Measurements from ENCODE around the gene SLCO2A1. TPM values are rescaled to one million over a fixed set of nuclear protein-coding genes. Genes with fewer than 3 reads are reported as not detected.
"Not testable (repeated sequence)": the region's sequence is repeated elsewhere in the genome, so short reads cannot be mapped to it uniquely, and the experiment has no call there.

The SLCO2A1 gene
- total RNA-seq, 1 donor from 2014 or later = 0.07 TPM

DNA sequence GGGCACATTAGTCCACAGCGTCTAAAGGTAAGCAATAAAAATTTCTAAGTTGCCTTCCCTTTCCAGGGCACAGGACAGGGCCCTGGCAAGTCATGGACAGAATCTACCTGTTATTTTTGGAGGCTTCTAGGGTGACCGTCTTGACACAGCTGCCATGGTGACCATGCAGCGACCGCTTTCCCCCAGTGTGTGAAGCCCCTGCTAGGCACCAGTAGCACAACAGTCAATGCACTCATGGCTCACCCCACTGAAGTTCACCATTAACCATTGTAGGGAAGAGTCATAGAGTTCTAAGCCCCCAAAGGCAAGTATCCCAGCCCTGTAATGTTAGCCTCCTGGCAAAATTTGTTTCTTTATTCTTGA lies 43.8 kb upstream of the SLCO2A1 start:
- H3K4me1 Mint-ChIP-seq = peaks cover 21% of the 10 kb centered on the region
- H3K9me3 Mint-ChIP-seq = no peaks in the 10 kb centered on the region
- H3K36me3 Mint-ChIP-seq = no peaks in the 10 kb centered on the region
- peaks cover 11% of the 10 kb centered on the region for H3F3A ChIP-seq (ENCODE audit: low read depth)
- H3K36me3 ChIP-seq = no peaks in the 10 kb centered on the region
- H3K27me3 ChIP-seq = no peaks in the 10 kb centered on the region
- peaks cover 13% of the 10 kb centered on the region for H3K27me3 Mint-ChIP-seq (ENCODE audit: insufficient read depth, low read depth)
- no peak overlapping the region for H2AFZ ChIP-seq (replicated peaks)
- H3K27ac Mint-ChIP-seq = peak overlapping the region; percentile 82
- H3K4me1 ChIP-seq = peaks cover 12% of the 10 kb centered on the region
- no peak overlapping the region for H3K4me3 ChIP-seq
- no peaks in the 10 kb centered on the region for H4K20me1 ChIP-seq (ENCODE audit: low read depth)
- no peaks in the 10 kb centered on the region for H3K9me3 ChIP-seq (ENCODE audit: low read depth)
- no peak overlapping the region for H3K4me3 Mint-ChIP-seq
- no peak overlapping the region for H3K4me2 ChIP-seq
- TF ChIP-seq, protein P1, sequence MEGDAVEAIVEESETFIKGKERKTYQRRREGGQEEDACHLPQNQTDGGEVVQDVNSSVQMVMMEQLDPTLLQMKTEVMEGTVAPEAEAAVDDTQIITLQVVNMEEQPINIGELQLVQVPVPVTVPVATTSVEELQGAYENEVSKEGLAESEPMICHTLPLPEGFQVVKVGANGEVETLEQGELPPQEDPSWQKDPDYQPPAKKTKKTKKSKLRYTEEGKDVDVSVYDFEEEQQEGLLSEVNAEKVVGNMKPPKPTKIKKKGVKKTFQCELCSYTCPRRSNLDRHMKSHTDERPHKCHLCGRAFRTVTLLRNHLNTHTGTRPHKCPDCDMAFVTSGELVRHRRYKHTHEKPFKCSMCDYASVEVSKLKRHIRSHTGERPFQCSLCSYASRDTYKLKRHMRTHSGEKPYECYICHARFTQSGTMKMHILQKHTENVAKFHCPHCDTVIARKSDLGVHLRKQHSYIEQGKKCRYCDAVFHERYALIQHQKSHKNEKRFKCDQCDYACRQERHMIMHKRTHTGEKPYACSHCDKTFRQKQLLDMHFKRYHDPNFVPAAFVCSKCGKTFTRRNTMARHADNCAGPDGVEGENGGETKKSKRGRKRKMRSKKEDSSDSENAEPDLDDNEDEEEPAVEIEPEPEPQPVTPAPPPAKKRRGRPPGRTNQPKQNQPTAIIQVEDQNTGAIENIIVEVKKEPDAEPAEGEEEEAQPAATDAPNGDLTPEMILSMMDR (IDR thresholded peaks at IDR 0.05) = no peak
- TF ChIP-seq EZH2 (IDR thresholded peaks at IDR 0.05) = no peak
- TF ChIP-seq EZH2phosphoT487 (IDR thresholded peaks at IDR 0.05) = no peak
- no peak overlapping the region for H3K9ac ChIP-seq
- DNase-seq (ENCODE audit: low spot score) = no peak
- no peak overlapping the region for H3K27ac ChIP-seq
- no peaks in the 10 kb centered on the region for H3K79me2 ChIP-seq (ENCODE audit: low read depth)

DNA sequence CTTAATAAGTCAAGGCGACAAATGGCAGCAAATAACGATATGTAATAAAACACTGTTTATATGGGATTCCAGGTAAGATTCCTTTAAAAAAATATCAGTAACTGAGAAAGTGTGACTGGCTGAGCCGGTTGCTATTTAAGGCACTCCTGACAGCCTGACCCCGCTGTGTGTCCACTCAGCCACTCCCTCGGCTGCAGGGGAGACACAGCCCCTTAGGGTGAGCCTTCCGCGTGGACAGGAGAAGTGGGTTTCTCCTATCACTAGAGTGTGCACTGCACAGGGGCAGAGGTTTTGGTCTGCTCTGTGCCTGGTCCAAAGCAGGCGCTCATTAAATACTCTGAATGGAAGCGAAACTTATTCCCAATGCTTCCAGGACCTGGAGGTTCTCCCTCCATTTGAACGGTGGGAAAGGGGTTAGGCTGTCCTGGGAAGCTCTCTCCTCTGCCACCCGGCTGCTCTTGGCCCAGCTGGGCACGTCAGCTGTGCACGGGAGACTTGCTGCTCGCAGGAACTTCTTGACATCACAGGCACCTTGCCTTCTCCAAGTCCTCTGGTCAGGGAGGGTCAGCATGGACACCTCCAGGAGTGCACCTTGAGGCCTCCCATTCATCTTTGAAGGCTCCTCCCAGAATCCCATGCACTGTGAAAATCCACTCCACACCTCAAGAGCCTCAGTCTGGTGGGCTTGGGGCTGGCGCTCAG lies 43.3 kb upstream of the SLCO2A1 start:
- no peak overlapping the region for H3K4me2 ChIP-seq
- peaks cover 12% of the 10 kb centered on the region for H3K4me1 ChIP-seq
- Mint-ChIP-seq H3K4me1 (peaks cover 23% of the 10 kb centered on the region), H3K36me3 (no peaks in the 10 kb centered on the region), H3K27me3 (ENCODE audit: insufficient read depth, low read depth) (peaks cover 13% of the 10 kb centered on the region), H3K4me3 (no peak overlapping the region), H3K9me3 (no peaks in the 10 kb centered on the region), H3K27ac (peak overlapping the region; percentile 29)
- no peak overlapping the region for H3K9ac ChIP-seq
- no peaks in the 10 kb centered on the region for H3K79me2 ChIP-seq (ENCODE audit: low read depth)
- TF ChIP-seq, protein P1 (IDR thresholded peaks at IDR 0.05) = no peak
- TF ChIP-seq EZH2 (IDR thresholded peaks at IDR 0.05) = no peak
- no peak for TF ChIP-seq EZH2phosphoT487 (IDR thresholded peaks at IDR 0.05)
- no peak overlapping the region for H3K27ac ChIP-seq
- no peaks in the 10 kb centered on the region for H3K9me3 ChIP-seq (ENCODE audit: low read depth)
- H3F3A ChIP-seq (ENCODE audit: low read depth) = peaks cover 11% of the 10 kb centered on the region
- no peak for DNase-seq (ENCODE audit: low spot score)
- no peaks in the 10 kb centered on the region for H3K27me3 ChIP-seq
- no peaks in the 10 kb centered on the region for H4K20me1 ChIP-seq (ENCODE audit: low read depth)
- H3K36me3 ChIP-seq = no peaks in the 10 kb centered on the region
- H3K4me3 ChIP-seq = no peak overlapping the region
- no peak overlapping the region for H2AFZ ChIP-seq (replicated peaks)

DNA sequence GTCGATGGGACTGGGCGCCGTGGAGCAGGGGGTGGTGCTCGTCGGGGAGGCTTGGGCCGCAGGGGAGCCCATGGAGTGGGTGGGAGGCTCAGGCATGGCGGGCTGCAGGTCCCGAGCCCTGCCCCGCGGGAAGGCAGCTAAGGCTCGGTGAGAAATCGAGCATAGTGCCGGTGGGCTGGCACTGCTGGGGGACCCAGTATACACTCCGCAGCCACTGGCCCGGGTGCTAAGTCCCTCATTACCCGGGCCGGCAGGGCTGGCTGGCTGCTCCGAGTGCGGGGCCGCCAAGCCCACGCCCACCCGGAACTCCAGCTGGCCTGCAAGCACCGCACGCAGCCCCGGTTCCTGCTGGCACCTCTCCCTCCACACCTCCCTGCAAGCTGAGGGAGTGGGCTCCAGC lies 40.6 kb upstream of the SLCO2A1 start:
- not testable (repeated sequence) for H3K4me3 Mint-ChIP-seq; H3K79me2 ChIP-seq (ENCODE audit: low read depth); H3K4me3 ChIP-seq; DNase-seq (ENCODE audit: low spot score); H3K27ac ChIP-seq; H3K9ac ChIP-seq; H3K27me3 ChIP-seq; H2AFZ ChIP-seq (replicated peaks); H3K9me3 Mint-ChIP-seq; H3K36me3 Mint-ChIP-seq; H3K9me3 ChIP-seq (ENCODE audit: low read depth); H3K36me3 ChIP-seq; H3K27ac Mint-ChIP-seq; H4K20me1 ChIP-seq (ENCODE audit: low read depth); H3K4me2 ChIP-seq
- peaks cover 12% of the 10 kb centered on the region for H3K4me1 ChIP-seq
- Mint-ChIP-seq H3K4me1 (peaks cover 28% of the 10 kb centered on the region), H3K27me3 (ENCODE audit: insufficient read depth, low read depth) (peaks cover 12% of the 10 kb centered on the region)
- peaks cover 11% of the 10 kb centered on the region for H3F3A ChIP-seq (ENCODE audit: low read depth)

DNA sequence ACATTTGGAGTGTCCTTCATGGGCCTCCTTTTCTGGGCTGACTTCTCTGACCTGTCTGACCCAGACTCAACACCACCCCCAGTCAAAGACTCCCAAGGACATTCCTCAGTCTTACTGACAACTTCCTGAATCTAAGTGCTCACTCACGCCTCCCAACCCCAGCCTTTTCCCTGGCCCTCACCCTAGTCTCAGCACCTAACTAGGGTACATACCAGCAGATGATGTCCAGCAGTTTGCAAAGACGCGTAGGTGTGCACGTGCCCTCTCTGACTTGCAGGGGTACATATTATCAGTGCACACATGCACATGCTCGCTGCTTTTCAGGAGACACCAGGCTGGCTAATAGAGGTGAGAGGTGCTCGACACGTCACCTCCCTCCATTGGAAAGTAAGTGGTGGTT lies 38.7 kb upstream of the SLCO2A1 start:
- no peak overlapping the region for H2AFZ ChIP-seq (replicated peaks)
- TF ChIP-seq EZH2 (IDR thresholded peaks at IDR 0.05) (no peak), EZH2phosphoT487 (IDR thresholded peaks at IDR 0.05) (no peak)
- TF ChIP-seq, protein P1 (IDR thresholded peaks at IDR 0.05) = no peak
- peak overlapping the region; percentile 28 for H3K27ac Mint-ChIP-seq
- no peaks in the 10 kb centered on the region for H3K9me3 Mint-ChIP-seq
- no peaks in the 10 kb centered on the region for H3K79me2 ChIP-seq (ENCODE audit: low read depth)
- no peak overlapping the region for H3K9ac ChIP-seq
- peaks cover 28% of the 10 kb centered on the region for H3K4me1 Mint-ChIP-seq
- no peak overlapping the region for H3K27ac ChIP-seq
- no peaks in the 10 kb centered on the region for H3K36me3 Mint-ChIP-seq
- no peaks in the 10 kb centered on the region for H3K36me3 ChIP-seq
- peaks cover 11% of the 10 kb centered on the region for H3F3A ChIP-seq (ENCODE audit: low read depth)
- no peak overlapping the region for H3K4me3 ChIP-seq
- H3K9me3 ChIP-seq (ENCODE audit: low read depth) = no peaks in the 10 kb centered on the region
- no peak overlapping the region for H3K4me2 ChIP-seq
- no peak overlapping the region for H3K4me3 Mint-ChIP-seq
- H3K27me3 ChIP-seq = no peaks in the 10 kb centered on the region
- DNase-seq (ENCODE audit: low spot score) = no peak
- no peaks in the 10 kb centered on the region for H4K20me1 ChIP-seq (ENCODE audit: low read depth)
- peaks cover 12% of the 10 kb centered on the region for H3K4me1 ChIP-seq
- H3K27me3 Mint-ChIP-seq (ENCODE audit: insufficient read depth, low read depth) = peaks cover 7% of the 10 kb centered on the region

Measured in neural progenitor cell (in vitro differentiated cells).